ENCODE results near the gene DIRAS3. TPM values are rescaled to one million over a fixed set of nuclear protein-coding genes. Genes with fewer than 3 reads are reported as not detected.
"Not testable (repeated sequence)": the region's sequence is repeated elsewhere in the genome, so short reads cannot be mapped to it uniquely, and the experiment has no call there.

The DIRAS3 gene
- total and polyA plus RNA-seq, 12 donors = 7.6 to 34.7 (median 18.9) TPM

DNA sequence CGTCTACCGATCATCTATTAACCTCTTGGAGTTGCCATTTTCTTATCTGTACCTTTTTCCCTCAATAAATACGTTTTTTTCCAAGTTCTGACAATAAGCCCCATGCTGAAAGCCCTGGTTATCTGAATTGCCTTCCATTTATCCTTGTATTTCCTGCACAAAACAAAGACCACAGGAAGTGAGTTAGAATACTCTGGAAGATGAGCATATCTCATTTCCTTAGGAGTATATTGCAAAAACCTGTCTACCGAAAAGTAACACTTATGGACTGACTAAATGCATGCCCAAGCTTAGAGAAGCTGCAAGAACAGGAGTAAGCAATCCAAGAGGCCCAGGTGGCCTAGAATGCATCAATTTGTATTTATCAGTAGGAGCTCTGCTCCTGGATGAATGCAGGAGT lies 39.9 kb downstream of the DIRAS3 start:
- no peak for DNase-seq
- Histone ChIP-seq H3K27ac (no peak overlapping the region), H3K4me1 (replicated peaks in 1 of 2) (no peaks in the 10 kb centered on the region), H3K36me3 (replicated peaks in 1 of 2) (no peaks in the 10 kb centered on the region), H3K4me3 (no peak overlapping the region), H3K27me3 (no peaks in the 10 kb centered on the region), H3K9me3 (replicated peaks in 1 of 3) (no peaks in the 10 kb centered on the region)
- WGBS, 4 donors = 21 to 42% (median 24%) methylated on average over 4 of the region's 4 CpGs
- TF ChIP-seq POLR2A (IDR thresholded peaks at IDR 0.05) = no peak
- TF ChIP-seq, protein P1, sequence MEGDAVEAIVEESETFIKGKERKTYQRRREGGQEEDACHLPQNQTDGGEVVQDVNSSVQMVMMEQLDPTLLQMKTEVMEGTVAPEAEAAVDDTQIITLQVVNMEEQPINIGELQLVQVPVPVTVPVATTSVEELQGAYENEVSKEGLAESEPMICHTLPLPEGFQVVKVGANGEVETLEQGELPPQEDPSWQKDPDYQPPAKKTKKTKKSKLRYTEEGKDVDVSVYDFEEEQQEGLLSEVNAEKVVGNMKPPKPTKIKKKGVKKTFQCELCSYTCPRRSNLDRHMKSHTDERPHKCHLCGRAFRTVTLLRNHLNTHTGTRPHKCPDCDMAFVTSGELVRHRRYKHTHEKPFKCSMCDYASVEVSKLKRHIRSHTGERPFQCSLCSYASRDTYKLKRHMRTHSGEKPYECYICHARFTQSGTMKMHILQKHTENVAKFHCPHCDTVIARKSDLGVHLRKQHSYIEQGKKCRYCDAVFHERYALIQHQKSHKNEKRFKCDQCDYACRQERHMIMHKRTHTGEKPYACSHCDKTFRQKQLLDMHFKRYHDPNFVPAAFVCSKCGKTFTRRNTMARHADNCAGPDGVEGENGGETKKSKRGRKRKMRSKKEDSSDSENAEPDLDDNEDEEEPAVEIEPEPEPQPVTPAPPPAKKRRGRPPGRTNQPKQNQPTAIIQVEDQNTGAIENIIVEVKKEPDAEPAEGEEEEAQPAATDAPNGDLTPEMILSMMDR (IDR thresholded peaks at IDR 0.05) = no peak
- intact Hi-C loops (cut with DNase I) = loop anchor here (5.0 kb wide), 2 partner anchors 153 to 158 kb away; no protein-coding TSS in a partner anchor

DNA sequence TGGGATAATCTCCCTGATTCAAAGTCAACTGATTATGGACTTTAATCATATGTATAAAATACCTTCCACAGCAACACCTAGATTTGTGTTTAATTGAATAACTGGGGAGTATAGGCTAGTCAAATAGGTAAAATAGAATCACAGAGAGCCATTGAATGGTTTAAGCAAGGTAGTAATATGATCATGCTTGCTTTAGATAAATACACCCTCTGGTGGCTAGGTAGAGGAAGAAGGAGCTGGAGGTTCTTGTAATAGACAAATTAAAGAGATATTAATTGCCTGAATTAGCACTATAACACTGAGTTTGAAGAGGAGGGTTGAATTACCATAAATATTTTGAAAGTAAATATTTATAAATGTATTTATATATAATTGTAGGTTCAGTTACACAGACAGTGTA lies 40.3 kb downstream of the DIRAS3 start:
- intact Hi-C loops (cut with DNase I) = loop anchor here (5.0 kb wide), 2 partner anchors 153 to 158 kb away; no protein-coding TSS in a partner anchor

GRCh38 chr1:68003626-68004025 lies 46.8 kb downstream of the DIRAS3 start:
- 93 to 99% (median 96%) methylated on average over 3 of the region's 3 CpGs for WGBS, 4 donors
- H3K4me1 ChIP-seq (replicated peaks in 1 of 2); DNase-seq; H3K4me3 ChIP-seq; H3K27me3 ChIP-seq; intact Hi-C loops (cut with DNase I); H3K27ac ChIP-seq; H3K9me3 ChIP-seq (replicated peaks in 1 of 3); H3K36me3 ChIP-seq (replicated peaks in 1 of 2): not testable (repeated sequence)

More for the DNA sequence above, 40.3 kb downstream of the DIRAS3 start:
- Histone ChIP-seq H3K36me3 (replicated peaks in 1 of 2) (no peaks in the 10 kb centered on the region), H3K27ac (no peak overlapping the region), H3K4me3 (no peak overlapping the region), H3K27me3 (no peaks in the 10 kb centered on the region), H3K4me1 (replicated peaks in 1 of 2) (no peaks in the 10 kb centered on the region), H3K9me3 (replicated peaks in 1 of 3) (no peaks in the 10 kb centered on the region)
- TF ChIP-seq, protein P1 (IDR thresholded peaks at IDR 0.05) = peak in 5 of 6 experiments; percentile 12 to 57 (median 50)
- no peak for TF ChIP-seq POLR2A (IDR thresholded peaks at IDR 0.05)
- no peak for DNase-seq

DNA sequence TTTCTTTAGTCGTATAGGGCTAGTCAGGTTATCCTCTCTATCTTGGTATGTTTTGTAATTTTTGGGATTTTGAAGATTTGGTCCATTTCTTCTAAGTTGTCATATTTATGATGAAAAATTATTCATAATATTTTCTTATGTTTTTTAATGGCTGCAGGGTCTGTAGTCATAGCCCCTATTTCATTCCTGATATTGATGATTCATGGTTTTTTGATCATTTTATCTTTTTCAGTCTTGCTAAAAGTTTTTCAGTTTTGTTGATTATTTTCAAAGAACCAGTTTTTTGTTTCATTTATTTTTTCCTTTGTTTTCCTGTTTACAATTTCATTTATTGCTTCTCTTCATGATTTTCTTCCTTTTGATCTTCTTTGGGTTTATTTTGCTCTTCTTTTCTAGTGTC lies 50.2 kb downstream of the DIRAS3 start:
- Histone ChIP-seq H3K27ac (no peak overlapping the region), H3K9me3 (replicated peaks in 1 of 3) (peaks cover 0 to 4% (median 0%) of the 10 kb centered on the region in 3 donors), H3K27me3 (no peaks in the 10 kb centered on the region), H3K36me3 (replicated peaks in 1 of 2) (no peaks in the 10 kb centered on the region), H3K4me3 (no peak overlapping the region), H3K4me1 (replicated peaks in 1 of 2) (no peaks in the 10 kb centered on the region)
- TF ChIP-seq POLR2A (IDR thresholded peaks at IDR 0.05) = no peak
- TF ChIP-seq, protein P1 (IDR thresholded peaks at IDR 0.05) = no peak
- WGBS, 4 donors = 0 to 47% (median 0%) methylated on average over 1 of the region's 1 CpG
- no peak for DNase-seq
- intact Hi-C loops (cut with DNase I) = no loop called here

- intact Hi-C loops (cut with DNase I) = no loop called here
- WGBS, 4 donors = 86 to 98% (median 93%) methylated on average over 2 of the region's 2 CpGs
- TF ChIP-seq, protein P1 (IDR thresholded peaks at IDR 0.05) = no peak
- TF ChIP-seq POLR2A (IDR thresholded peaks at IDR 0.05) = no peak
- Histone ChIP-seq H3K27me3 (no peaks in the 10 kb centered on the region), H3K4me1 (replicated peaks in 1 of 2) (no peaks in the 10 kb centered on the region), H3K27ac (no peak overlapping the region), H3K36me3 (replicated peaks in 1 of 2) (no peaks in the 10 kb centered on the region), H3K4me3 (no peak overlapping the region), H3K9me3 (replicated peaks in 1 of 3) (peaks cover 0 to 4% (median 0%) of the 10 kb centered on the region in 3 donors)
- no peak for DNase-seq
Measured at GRCh38 chr1:67997746-67998145, 52.7 kb downstream of the DIRAS3 start.

Data from adrenal gland (tissue), 12 donors.